CD4-positive, alpha-beta memory T cell (primary cell): ENCODE measurements around the gene NOL3. TPM values are rescaled to one million over a fixed set of nuclear protein-coding genes. Genes with fewer than 3 reads are reported as not detected.
A peak's percentile ranks its signal among the peaks of the same experiment; 100 is the strongest.

ENCODE experiments used
- CTCF ChIA-PET: fragments of 350-600 bp; sonication (Branson Sonifier 250); formaldehyde crosslinking; loops from one replicate; lab custom pipeline; 2021; ENCODE audit warnings: inconsistent platforms; ENCODE audit not compliant: partially characterized antibody; lab: Charles Lee
- POLR2A ChIA-PET: fragments of 350-600 bp; sonication (Branson Sonifier 250); formaldehyde crosslinking; loops from one replicate; lab custom pipeline; 2021; ENCODE audit not compliant: partially characterized antibody; lab: Charles Lee
- DNase-seq, 5 donors: peaks; one replicate each; pipeline versions ENCODE4 v3.0.0 to v3.0.0-alpha.2; 2020 to 2022; ENCODE audit warnings: mixed read lengths in 1 of 5
- H3K27ac ChIP-seq: one replicate; pipeline ENCODE4 v1.7.0; 2013; ENCODE audit warnings: low read depth, low read length
- H3K27me3 ChIP-seq: 2 replicates; pipeline ENCODE4 v1.7.0; 2013; ENCODE audit warnings: mild to moderate bottlenecking, low read length, moderate library complexity; ENCODE audit not compliant: insufficient read depth
- H3K36me3 ChIP-seq: 2 replicates; pipeline ENCODE4 v1.7.0; 2013; ENCODE audit warnings: mild to moderate bottlenecking, low read length, moderate library complexity; ENCODE audit not compliant: insufficient read depth
- H3K4me1 ChIP-seq: 2 replicates; pipeline ENCODE4 v1.7.0; 2013; ENCODE audit warnings: mild to moderate bottlenecking, low read length, moderate library complexity; ENCODE audit not compliant: insufficient read depth
- H3K4me3 ChIP-seq, 2 donors: one replicate each; pipeline ENCODE4 v1.7.0; 2013; ENCODE audit warnings: low read length in 2 of 2, mild to moderate bottlenecking in 1 of 2
- H3K9me3 ChIP-seq, 2 donors: one replicate each; pipeline ENCODE4 v1.7.0; 2013; ENCODE audit warnings: low read length in 2 of 2, control low read depth in 1 of 2; ENCODE audit not compliant: control insufficient read depth in 1 of 2
- H3K27ac Mint-ChIP-seq, 7 donors: one replicate each; pipeline ENCODE4 v1.8.0; 2020 to 2021; ENCODE audit warnings: mixed read lengths in 7 of 7, mild to moderate bottlenecking in 6 of 7, inconsistent platforms in 3 of 7, moderate library complexity in 3 of 7
- H3K27me3 Mint-ChIP-seq, 2 donors: one replicate each; pipeline ENCODE4 v1.8.0; 2020 to 2021; ENCODE audit warnings: mixed read lengths in 2 of 2
- H3K36me3 Mint-ChIP-seq, 2 donors: one replicate each; pipeline ENCODE4 v1.8.0; 2020 to 2021; ENCODE audit warnings: mixed read lengths in 2 of 2, inconsistent platforms in 1 of 2, mild to moderate bottlenecking in 1 of 2
- H3K4me1 Mint-ChIP-seq, 4 donors: one replicate each; pipeline ENCODE4 v1.8.0; 2020 to 2021; ENCODE audit warnings: mixed read lengths in 4 of 4, mild to moderate bottlenecking in 1 of 4
- H3K4me3 Mint-ChIP-seq, 8 donors: one replicate each; pipeline ENCODE4 v1.8.0; 2020 to 2021; ENCODE audit warnings: mixed read lengths in 8 of 8, mild to moderate bottlenecking in 7 of 8, moderate library complexity in 6 of 8, inconsistent platforms in 3 of 8
- H3K9me3 Mint-ChIP-seq, 8 donors: one replicate each; pipeline ENCODE4 v1.8.0; 2020 to 2021; ENCODE audit warnings: mixed read lengths in 8 of 8, mild to moderate bottlenecking in 5 of 8, inconsistent platforms in 3 of 8, moderate library complexity in 1 of 8
- intact Hi-C: fragments of 100-400 bp; cut with micrococcal nuclease; formaldehyde crosslinking; loops from one replicate; pipeline ENCODE4 v1.15.1; 2023
- polyA plus RNA-seq, 2 donors: library from polyadenylated mRNA; unstranded; fragments of 300-500 nt; fragmentation: Illumina TruSeq; gene quantifications; one replicate each; pipeline ENCODE4 v1.2.3, GENCODE V29; 2021
- total RNA-seq, 2 experiments: library from RNA; stranded (reverse); gene quantifications; one replicate each; pipeline ENCODE4 v1.2.3, GENCODE V29; 2021

Gene NOL3
- total and polyA plus RNA-seq, 4 experiments from 2014 or later: 1.3 to 12.5 (median 5.7) TPM

- peaks cover 11 to 19% (median 13%) of the 10 kb centered on the region in 4 donors for H3K4me1 Mint-ChIP-seq
- H3K27me3 ChIP-seq: no peaks in the 10 kb centered on the region
- H3K36me3 Mint-ChIP-seq: peaks cover 0 to 3% of the 10 kb centered on the region in 2 donors
- POLR2A ChIA-PET: interaction anchor here (1.0 to 5.3 kb wide), 4 partner anchors 11 to 35 kb away, joined by 3 to 117 read pairs (median 17); partner anchors contain the start of genes B3GNT9, FBXL8 and TRADD
- CTCF ChIA-PET: interaction anchor here (1.7 to 6.5 kb wide), 5 partner anchors 11 to 169 kb away, joined by 4 to 58 read pairs (median 32); partner anchors contain the start of genes FBXL8 and TRADD
- H3K27ac Mint-ChIP-seq: peak overlapping the region in 1 of 7 donors; percentile 21
- H3K4me3 ChIP-seq: no peak overlapping the region
- H3K4me1 ChIP-seq: peaks cover 29% of the 10 kb centered on the region
- H3K9me3 ChIP-seq: no peaks in the 10 kb centered on the region
- H3K27ac ChIP-seq: no peak overlapping the region
- peaks cover 0 to 2% of the 10 kb centered on the region in 2 donors for H3K27me3 Mint-ChIP-seq
- H3K9me3 Mint-ChIP-seq: no peaks in the 10 kb centered on the region
- H3K36me3 ChIP-seq: no peaks in the 10 kb centered on the region
- DNase-seq: no peak
- intact Hi-C loops: no loop called here
- H3K4me3 Mint-ChIP-seq: no peak overlapping the region
Observed at GRCh38 chr16:67186550-67186950, 16.2 kb downstream of the NOL3 start.

- POLR2A ChIA-PET: interaction anchor here (1.0 to 1.3 kb wide), 3 partner anchors 24 to 36 kb away, joined by 3 read pairs; partner anchors contain the start of gene B3GNT9
- DNase-seq: no peak
Observed at GRCh38 chr16:67187175-67187890, 17.0 kb downstream of the NOL3 start.

DNA sequence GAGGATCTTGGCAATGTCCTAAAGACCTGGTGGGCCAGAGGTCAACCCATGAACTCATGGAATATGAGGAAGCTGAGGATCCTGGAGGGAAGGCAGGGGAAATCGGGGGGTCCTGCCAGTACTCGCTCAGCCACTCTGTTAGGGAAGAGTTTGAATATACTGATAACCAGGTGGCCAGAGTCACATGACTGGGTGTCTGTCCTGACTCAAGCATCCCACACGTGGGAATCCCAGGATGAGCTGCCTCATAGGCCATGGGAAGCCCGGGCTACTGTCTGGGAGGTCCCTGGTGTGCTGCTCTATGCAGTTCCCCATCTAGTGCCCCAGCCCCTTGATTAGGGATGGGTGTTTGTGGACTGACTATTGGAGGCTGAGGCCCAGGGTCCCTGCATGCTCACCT is 18.0 kb downstream of the NOL3 start:
- Histone ChIP-seq H3K27ac (no peak overlapping the region), H3K4me3 (no peak overlapping the region), H3K36me3 (no peaks in the 10 kb centered on the region), H3K27me3 (no peaks in the 10 kb centered on the region), H3K9me3 (no peaks in the 10 kb centered on the region), H3K4me1 (peaks cover 36% of the 10 kb centered on the region)
- Mint-ChIP-seq H3K27ac (no peak overlapping the region), H3K9me3 (no peaks in the 10 kb centered on the region), H3K4me3 (peak overlapping the region in 1 of 8 donors; percentile 65), H3K36me3 (peaks cover 0 to 11% of the 10 kb centered on the region in 2 donors), H3K27me3 (peaks cover 0 to 2% of the 10 kb centered on the region in 2 donors), H3K4me1 (peaks cover 21 to 34% (median 26%) of the 10 kb centered on the region in 4 donors)
- ChIA-PET POLR2A (interaction anchor here (1.2 to 2.1 kb wide), 3 partner anchors 14 to 33 kb away, joined by 3 to 7 read pairs (median 5); no protein-coding TSS in a partner anchor), CTCF (interaction anchor here (1.3 to 1.7 kb wide), 3 partner anchors 28 to 204 kb away, joined by 3 to 4 read pairs (median 3); partner anchors contain the start of genes FBXL8 and TRADD)
- DNase-seq: no peak
- intact Hi-C loops: no loop called here

More at GRCh38 chr16:67187175-67187890, 17.0 kb downstream of the NOL3 start:
- H3K36me3 Mint-ChIP-seq: peaks cover 0 to 5% of the 10 kb centered on the region in 2 donors
- Histone ChIP-seq H3K27me3 (no peaks in the 10 kb centered on the region), H3K9me3 (no peaks in the 10 kb centered on the region), H3K4me3 (no peak overlapping the region), H3K27ac (no peak overlapping the region), H3K36me3 (no peaks in the 10 kb centered on the region), H3K4me1 (peaks cover 33% of the 10 kb centered on the region)
- no peak overlapping the region for H3K4me3 Mint-ChIP-seq
- H3K4me1 Mint-ChIP-seq: peaks cover 15 to 24% (median 18%) of the 10 kb centered on the region in 4 donors
- H3K27me3 Mint-ChIP-seq: peaks cover 0 to 2% of the 10 kb centered on the region in 2 donors
- CTCF ChIA-PET: interaction anchor here (1.7 to 4.9 kb wide), 2 partner anchors 12 to 169 kb away, joined by 4 to 32 read pairs; no protein-coding TSS in a partner anchor
- intact Hi-C loops: no loop called here
- peak overlapping the region in 1 of 7 donors; percentile 21 for H3K27ac Mint-ChIP-seq
- no peaks in the 10 kb centered on the region for H3K9me3 Mint-ChIP-seq

GRCh38 chr16:67188798-67189197 is 18.5 kb downstream of the NOL3 start:
- Histone ChIP-seq H3K27me3 (no peaks in the 10 kb centered on the region), H3K4me1 (peaks cover 39% of the 10 kb centered on the region), H3K27ac (no peak overlapping the region), H3K9me3 (no peaks in the 10 kb centered on the region), H3K4me3 (no peak overlapping the region), H3K36me3 (peaks cover under 1% of the 10 kb centered on the region)
- peaks cover 0 to 14% of the 10 kb centered on the region in 2 donors for H3K36me3 Mint-ChIP-seq
- POLR2A ChIA-PET: interaction anchor here (1.7 to 2.1 kb wide), 2 partner anchors 14 to 34 kb away, joined by 5 to 7 read pairs; no protein-coding TSS in a partner anchor
- peaks cover 0 to 2% of the 10 kb centered on the region in 2 donors for H3K27me3 Mint-ChIP-seq
- intact Hi-C loops: no loop called here
- peaks cover 24 to 38% (median 31%) of the 10 kb centered on the region in 4 donors for H3K4me1 Mint-ChIP-seq
- no peak overlapping the region for H3K27ac Mint-ChIP-seq
- CTCF ChIA-PET: interaction anchor here (1.0 to 1.4 kb wide), 6 partner anchors 28 to 211 kb away, joined by 3 to 4 read pairs (median 3); partner anchors contain the start of genes FBXL8 and TRADD
- no peak overlapping the region for H3K4me3 Mint-ChIP-seq
- no peaks in the 10 kb centered on the region for H3K9me3 Mint-ChIP-seq
- no peak for DNase-seq

DNA sequence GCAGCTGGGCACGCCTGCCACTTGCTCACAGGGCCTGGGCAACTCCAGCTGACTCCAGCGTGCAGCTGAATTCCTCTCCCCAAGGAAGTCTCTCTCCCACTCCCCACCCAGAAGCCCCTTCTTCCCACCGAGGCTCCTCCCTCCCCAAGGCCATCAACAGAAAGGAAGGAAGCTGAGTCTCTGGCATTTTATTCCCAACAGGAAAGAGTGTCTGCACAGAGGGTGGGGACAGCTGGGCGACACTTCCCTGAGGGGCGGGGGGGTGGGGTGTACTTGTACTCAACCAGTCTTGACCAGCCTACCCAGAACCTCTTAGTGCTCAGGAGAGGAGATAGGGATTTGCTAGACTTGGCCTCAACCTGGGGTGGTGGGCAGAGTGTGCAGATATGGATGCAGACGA is 19.7 kb downstream of the NOL3 start, which contains the start of gene EXOC3L1:
Gene EXOC3L1 (minus strand): TSS at position 96 of the 400 bp plus-strand sequence. CDS start 460 bp downstream, outside the sequence.
- peaks cover 13% of the 10 kb centered on the region for H3K36me3 ChIP-seq
- no peaks in the 10 kb centered on the region for H3K27me3 ChIP-seq
- peak within 1 kb of the TSS in 1 of 7 donors; percentile 85 for H3K27ac Mint-ChIP-seq
- ChIA-PET CTCF (interaction anchor here (1.1 to 1.3 kb wide), 2 partner anchors 38 to 212 kb away, joined by 3 read pairs; no protein-coding TSS in a partner anchor), POLR2A (interaction anchor here (0.7 to 2.1 kb wide), 4 partner anchors 16 to 37 kb away, joined by 3 to 7 read pairs (median 4); partner anchors contain the start of gene TMEM208)
- H3K4me3 Mint-ChIP-seq: peak within 1 kb of the TSS in 4 of 8 donors; percentile 10 to 57 (median 32)
- peaks cover 0 to 2% of the 10 kb centered on the region in 2 donors for H3K27me3 Mint-ChIP-seq
- no peak for DNase-seq
- no peaks in the 10 kb centered on the region for H3K9me3 Mint-ChIP-seq
- no peak within 1 kb of the TSS for H3K27ac ChIP-seq
- intact Hi-C loops: no loop called here
- H3K4me3 ChIP-seq: no peak within 1 kb of the TSS
- H3K4me1 ChIP-seq: peaks cover 38% of the 10 kb centered on the region
- peaks cover 0 to 26% of the 10 kb centered on the region in 2 donors for H3K36me3 Mint-ChIP-seq
- peaks cover 23 to 41% (median 34%) of the 10 kb centered on the region in 4 donors for H3K4me1 Mint-ChIP-seq
- no peaks in the 10 kb centered on the region for H3K9me3 ChIP-seq

GRCh38 chr16:67190448-67191399 is 20.4 kb downstream of the NOL3 start:
- H3K27ac Mint-ChIP-seq: peak overlapping the region in 4 of 7 donors; percentile 84 to 95 (median 86)
- H3K9me3 Mint-ChIP-seq: peaks cover 0 to 2% (median 0%) of the 10 kb centered on the region in 8 donors
- intact Hi-C loops: no loop called here
- peaks cover 16 to 39% (median 29%) of the 10 kb centered on the region in 4 donors for H3K4me1 Mint-ChIP-seq
- Histone ChIP-seq H3K4me1 (peaks cover 31% of the 10 kb centered on the region), H3K4me3 (no peak overlapping the region), H3K36me3 (peaks cover 19% of the 10 kb centered on the region), H3K27ac (no peak overlapping the region), H3K27me3 (no peaks in the 10 kb centered on the region), H3K9me3 (no peaks in the 10 kb centered on the region)
- DNase-seq: no peak
- POLR2A ChIA-PET: interaction anchor here (0.7 to 2.1 kb wide), 3 partner anchors 16 to 36 kb away, joined by 3 to 7 read pairs (median 4); partner anchors contain the start of gene TMEM208
- H3K27me3 Mint-ChIP-seq: no peaks in the 10 kb centered on the region
- peaks cover 4 to 29% of the 10 kb centered on the region in 2 donors for H3K36me3 Mint-ChIP-seq
- H3K4me3 Mint-ChIP-seq: peak overlapping the region in 4 of 8 donors; percentile 25 to 91 (median 87)
- CTCF ChIA-PET: no interaction called here
